Right forelimb (tissue), 1 donor: ENCODE data around the gene ATP2A2.
"Not testable (repeated sequence)": the region's sequence is repeated elsewhere in the genome, so short reads cannot be mapped to it uniquely, and the experiment has no call there.

Experiments used
- DNase-seq: peaks from one replicate; pipeline ENCODE4 v3.0.0-alpha.2; 2018

Gene ATP2A2

DNA sequence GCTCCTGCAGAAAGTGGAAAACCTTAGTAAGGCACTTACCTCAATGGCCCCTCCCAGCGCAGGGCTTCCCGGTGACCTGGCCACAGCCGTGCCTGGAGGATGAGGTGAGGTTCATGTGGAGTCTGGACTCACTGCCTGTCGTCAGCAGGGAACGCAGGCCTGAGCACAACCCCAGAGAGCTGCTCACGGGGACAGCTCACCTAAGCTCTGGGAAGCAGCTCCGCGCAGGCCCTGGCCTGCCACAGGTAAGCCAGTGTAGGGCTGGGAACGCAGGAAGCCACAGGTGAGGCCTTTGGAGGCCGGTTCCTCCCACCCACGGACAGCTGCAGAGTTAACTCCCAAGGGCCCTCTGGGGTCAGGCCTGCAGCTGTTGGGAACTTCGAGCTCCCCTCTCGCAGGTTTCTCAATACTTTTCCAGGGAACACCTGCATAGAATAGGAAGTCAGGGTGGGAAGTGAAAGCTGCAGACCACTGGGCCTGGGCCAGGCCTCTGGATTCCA is 89.7 kb downstream of the ATP2A2 start:
- DNase-seq, result no peak

DNA sequence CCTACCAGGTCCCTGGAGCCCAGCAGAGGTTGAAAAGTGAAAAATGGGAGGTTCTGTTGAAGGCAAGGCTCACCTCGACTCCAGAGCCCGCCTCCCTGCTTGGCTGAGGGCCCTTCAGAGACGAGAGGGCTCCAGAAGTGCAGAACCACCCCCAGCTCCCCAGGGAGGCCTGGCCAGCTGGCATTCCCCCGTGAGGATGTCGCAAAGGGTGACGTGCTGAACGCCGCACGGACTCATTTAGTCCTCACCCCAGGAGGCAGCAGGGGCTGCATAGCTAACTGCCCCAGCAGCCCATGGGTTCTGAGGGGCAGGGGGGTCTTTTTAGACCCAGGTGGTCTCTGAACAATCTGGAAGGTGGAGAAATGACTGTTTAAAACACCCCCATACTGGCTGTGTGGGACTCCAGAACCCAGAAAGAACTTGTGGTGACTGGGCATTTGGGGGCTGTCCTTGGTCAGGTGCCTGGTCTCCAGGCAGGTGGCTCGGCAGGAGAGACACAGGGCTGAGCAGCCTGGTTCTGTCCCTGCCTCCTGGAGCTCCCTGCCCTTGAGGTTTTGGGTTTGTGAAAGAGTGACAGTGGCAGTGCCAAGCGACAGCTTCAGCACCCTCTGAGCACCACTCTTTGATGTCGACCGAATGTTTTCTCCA is 90.5 kb downstream of the ATP2A2 start:
- no peak for DNase-seq

DNA sequence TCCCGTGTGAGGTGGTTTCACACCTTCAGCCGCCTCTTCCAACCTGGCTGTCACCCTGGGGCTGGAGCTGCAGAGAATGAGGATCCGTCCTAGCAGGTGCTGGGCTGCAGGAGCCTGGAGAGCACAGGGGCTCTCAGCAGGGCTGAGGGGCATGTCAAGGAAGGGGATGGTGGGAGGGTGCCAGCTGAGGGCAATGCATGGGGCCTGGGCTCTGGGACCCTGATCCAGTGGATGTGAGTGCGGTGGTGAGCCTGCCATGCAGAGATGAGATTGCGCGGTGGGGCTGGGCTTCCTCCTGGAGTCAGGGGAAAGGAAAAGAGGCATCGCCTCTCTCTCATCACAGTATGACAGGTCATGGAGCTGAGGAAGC is 91.0 kb downstream of the ATP2A2 start:
- DNase-seq, result no peak

DNA sequence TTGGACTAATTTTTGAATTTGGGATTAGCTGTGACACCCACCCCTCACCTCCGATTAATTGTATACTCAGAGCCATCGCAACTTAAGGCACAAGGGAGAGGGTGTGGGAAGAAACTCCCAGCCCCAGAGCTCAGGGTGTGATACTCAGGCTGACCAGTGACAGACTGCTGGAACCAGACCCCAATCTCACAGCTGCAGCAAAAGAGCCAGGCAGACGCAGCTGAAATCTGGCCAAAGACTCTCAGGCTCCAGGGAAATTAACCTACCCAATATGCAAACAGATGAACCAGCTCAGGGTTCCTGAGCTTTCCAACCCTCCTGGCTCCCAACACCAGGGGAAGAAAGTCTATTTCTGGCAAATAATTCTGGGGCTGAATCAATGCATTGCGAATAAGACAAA is 92.0 kb downstream of the ATP2A2 start:
- no peak for DNase-seq

DNA sequence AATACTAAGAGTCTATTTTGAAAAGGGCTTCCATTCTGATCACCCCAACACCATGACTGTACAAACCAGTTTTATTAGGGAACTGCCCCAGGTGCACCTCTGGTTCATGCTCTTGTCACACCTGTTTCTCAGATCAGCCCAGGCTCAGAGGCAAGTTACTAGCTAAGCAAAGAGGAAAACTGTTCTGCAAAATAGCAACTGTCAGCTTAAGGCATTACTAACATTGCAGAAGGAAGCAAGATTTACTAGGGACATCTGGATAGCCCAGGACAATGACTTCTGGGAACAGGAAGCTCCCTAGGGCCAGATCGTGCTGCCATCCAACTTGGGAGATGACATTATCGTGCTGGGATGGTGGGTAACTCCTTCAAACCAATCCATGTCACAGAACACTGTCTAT is 92.4 kb downstream of the ATP2A2 start:
- no peak for DNase-seq

DNA sequence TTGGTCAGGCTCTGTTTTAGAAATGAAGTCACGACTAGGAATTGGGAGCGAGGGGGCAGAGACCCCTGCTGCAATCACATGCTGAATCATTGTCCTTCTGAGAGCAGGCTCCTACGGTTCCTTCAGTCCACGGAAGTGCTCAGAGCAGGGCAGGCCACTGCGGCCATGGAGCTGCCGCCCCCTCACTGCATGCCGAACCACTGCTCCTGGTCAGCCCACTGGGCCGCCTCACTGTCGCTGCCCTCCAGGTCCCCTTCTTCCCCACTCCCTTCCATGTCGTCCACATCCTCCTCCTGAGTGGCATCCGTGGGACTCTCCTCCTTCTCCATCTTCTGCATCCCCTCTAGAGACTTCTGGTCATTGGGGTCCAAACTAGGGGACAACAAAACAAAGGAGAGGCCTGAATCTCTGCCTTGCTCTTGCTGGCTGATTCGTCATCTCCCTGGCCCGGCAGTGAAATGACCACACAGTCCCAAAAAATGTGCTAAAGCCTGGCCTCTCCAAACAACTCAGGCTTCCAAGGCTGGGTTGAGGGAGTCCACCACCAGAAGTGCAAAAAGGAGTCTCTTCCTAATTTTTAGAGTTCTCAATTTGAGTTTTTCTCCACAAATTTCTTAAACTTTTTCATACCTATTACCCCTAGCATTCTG is 93.0 kb downstream of the ATP2A2 start:
- DNase-seq, result no peak

DNA sequence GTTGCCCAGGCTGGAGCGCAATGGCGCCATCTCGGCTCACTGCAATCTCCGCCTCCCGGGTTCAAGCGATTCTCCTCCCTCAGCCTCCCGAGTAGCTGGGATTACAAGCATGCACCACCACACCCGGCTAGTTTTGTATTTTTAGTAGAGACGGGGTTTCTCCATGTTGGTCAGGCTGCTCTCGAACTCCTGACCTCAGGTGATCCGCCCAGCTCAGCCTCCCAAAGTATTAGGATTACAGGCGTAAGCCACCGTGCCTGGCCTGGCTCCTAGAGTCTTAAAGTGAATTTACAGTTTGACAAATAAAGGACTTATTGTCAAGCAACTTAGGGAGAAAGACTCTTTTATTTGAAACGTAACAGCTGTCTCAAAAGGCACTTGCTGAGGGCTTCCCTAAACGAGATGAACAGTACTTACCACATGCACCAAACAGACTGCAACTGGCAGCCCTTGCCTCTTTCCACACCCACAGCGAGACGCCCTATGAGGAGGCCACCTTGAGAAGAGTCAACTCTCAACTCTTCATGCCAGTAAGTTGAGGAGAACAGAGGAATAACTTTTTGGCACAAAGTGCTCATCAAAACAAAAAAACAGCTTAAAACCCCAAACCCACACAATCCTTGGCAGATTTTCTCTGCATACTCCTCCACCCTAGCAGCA is 97.2 kb downstream of the ATP2A2 start:
- DNase-seq, result not testable (repeated sequence)

DNA sequence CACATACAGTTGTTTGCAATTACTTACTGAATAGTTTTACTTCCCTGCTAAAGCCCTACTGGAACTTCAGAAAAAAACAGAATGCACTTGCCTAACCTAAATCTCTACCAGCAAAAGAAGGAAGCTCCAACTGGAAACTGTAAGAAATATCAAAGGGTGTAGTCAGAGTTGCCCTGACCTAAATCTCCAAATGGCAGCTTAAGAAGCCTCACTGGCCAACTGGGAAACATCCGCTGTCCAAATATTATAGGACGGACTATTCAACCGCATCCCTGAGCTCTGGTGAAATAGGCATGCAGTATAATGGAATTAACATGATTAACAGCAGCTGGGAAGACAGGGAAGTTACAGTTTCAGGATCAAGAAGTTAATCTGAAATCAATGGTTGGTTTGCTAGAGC is 98.2 kb downstream of the ATP2A2 start:
- DNase-seq, result no peak

DNA sequence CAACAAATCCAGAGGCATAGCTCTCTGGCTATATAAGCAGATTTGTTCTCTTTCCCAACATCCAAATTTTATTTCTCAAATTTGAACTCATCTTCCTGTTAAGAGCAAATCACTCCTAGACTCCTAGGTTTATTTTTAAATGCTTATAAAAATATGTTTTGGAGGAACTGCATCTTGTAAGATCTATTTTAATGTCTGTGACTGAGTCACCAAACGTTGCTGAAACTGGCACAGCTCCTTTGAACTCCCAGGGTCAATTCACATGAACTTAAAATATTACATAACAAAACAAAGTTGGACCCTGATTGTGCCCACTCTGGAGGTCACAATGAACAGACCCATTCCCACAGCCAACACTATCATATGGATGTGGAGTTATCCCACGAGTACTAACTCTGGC is 98.6 kb downstream of the ATP2A2 start:
- DNase-seq, result no peak

DNA sequence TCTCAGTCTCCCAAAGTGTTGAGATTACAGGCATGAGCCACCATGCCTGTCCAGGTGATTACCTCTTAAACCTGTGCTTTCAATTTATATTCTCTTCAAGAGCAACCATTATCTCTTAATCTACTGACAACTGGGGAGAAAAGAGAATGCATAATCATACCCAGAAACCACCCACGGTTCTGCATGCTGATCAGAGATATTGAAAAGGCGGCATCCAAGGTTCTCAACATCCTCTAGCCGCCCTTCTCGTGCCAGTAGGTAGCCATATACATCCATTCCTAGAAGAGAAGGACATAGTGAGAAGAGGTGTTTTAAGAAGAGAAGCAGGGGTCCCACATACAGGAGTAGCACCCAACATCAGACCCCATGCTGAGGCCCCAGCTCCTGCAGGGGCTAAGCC is 101.6 kb downstream of the ATP2A2 start:
- no peak for DNase-seq
